ENCODE data around the gene ABLIM3. TPM values are rescaled to one million over a fixed set of nuclear protein-coding genes. Genes with fewer than 3 reads are reported as not detected.

Gene ABLIM3
- total and polyA plus RNA-seq, 2 of the 8 experiments (the other 6 are each of a cell fraction or from before 2014, with no cell fraction given): 0.36 to 0.56 TPM

GRCh38 chr5:149129181-149129580 is 12.1 kb upstream of the ABLIM3 start:
- Histone ChIP-seq H3K27me3 (replicated peaks in 1 of 4; ENCODE audit: control insufficient read depth in 3 of 4, extremely low read depth in 1 of 4, insufficient read depth in 3 of 4, low read length in 3 of 4) (no peaks in the 10 kb centered on the region), H3K56ac (replicated peaks; ENCODE audit: insufficient read length, low read depth, low read length) (no peak overlapping the region), H3K4me2 (ENCODE audit: insufficient read depth in 1 of 2, low read depth in 2 of 2, low read length in 2 of 2) (no peak overlapping the region), H3K14ac (ENCODE audit: insufficient read length) (no peak overlapping the region), H3K4me3 (ENCODE audit: extremely low read depth in 1 of 4, insufficient read depth in 2 of 4, low read depth in 3 of 4, low read length in 4 of 4) (no peak overlapping the region), H2BK12ac (ENCODE audit: low read depth, low read length) (no peak overlapping the region), H3K79me1 (ENCODE audit: low read depth, low read length) (no peaks in the 10 kb centered on the region), H3K18ac (ENCODE audit: extremely low read depth, low read length) (no peak overlapping the region), H3K9me3 (ENCODE audit: insufficient read depth in 2 of 2, low read depth in 1 of 2, low read length in 1 of 2) (no peaks in the 10 kb centered on the region), H2BK5ac (ENCODE audit: low read depth, low read length) (no peak overlapping the region), H3K23me2 (ENCODE audit: low read depth, low read length) (no peaks in the 10 kb centered on the region), H4K8ac (ENCODE audit: extremely low read depth, insufficient read depth, low read length) (no peak overlapping the region), H3K23ac (ENCODE audit: insufficient read length) (no peak overlapping the region), H2AFZ (ENCODE audit: low read length) (no peak overlapping the region), H3K27ac (ENCODE audit: low read depth, low read length) (no peak overlapping the region), H4K5ac (ENCODE audit: insufficient read length, low read depth, low read length) (no peak overlapping the region), H2AK5ac (ENCODE audit: low read depth, low read length) (no peak overlapping the region), H2BK15ac (ENCODE audit: low read length) (no peak overlapping the region), H3K79me2 (ENCODE audit: control insufficient read depth in 1 of 2, insufficient read depth in 2 of 2, low read length in 2 of 2) (no peaks in the 10 kb centered on the region), H3K9ac (replicated peaks in 1 of 4; ENCODE audit: extremely low read depth in 1 of 4, low read depth in 3 of 4, low read length in 3 of 4) (no peak overlapping the region), H3K4ac (replicated peaks; ENCODE audit: insufficient read length, low read depth, low read length) (no peak overlapping the region), H3K36me3 (ENCODE audit: control insufficient read depth in 2 of 4, insufficient read depth in 4 of 4, low read length in 3 of 4) (no peaks in the 10 kb centered on the region), H4K91ac (replicated peaks; ENCODE audit: insufficient read length, low read length) (no peak overlapping the region), H2BK20ac (ENCODE audit: low read length) (no peak overlapping the region), H2BK120ac (replicated peaks; ENCODE audit: low read depth, low read length) (no peak overlapping the region), H4K20me1 (replicated peaks in 1 of 2; ENCODE audit: control insufficient read depth in 1 of 2, insufficient read depth in 2 of 2, low read length in 2 of 2) (no peaks in the 10 kb centered on the region), H3K4me1 (replicated peaks in 1 of 4; ENCODE audit: control insufficient read depth in 3 of 4, insufficient read depth in 4 of 4, low read length in 3 of 4) (peaks cover 0 to 9% (median 0%) of the 10 kb centered on the region in 4 experiments; a peak in 3 of 7 replicates)
- FAIRE-seq (no peak), DNase-seq (ENCODE audit: low read depth in 1 of 2, low spot score in 2 of 2) (no peak)
- ChIA-PET POLR2A (ENCODE audit: partially characterized antibody) (no interaction called here), CTCF (ENCODE audit: partially characterized antibody) (interaction anchor here (0.7 to 6.8 kb wide), 15 partner anchors 8 to 238 kb away, joined by 3 to 62 read pairs (median 6); partner anchors contain the start of gene ABLIM3)
- WGBS, 2 experiments (ENCODE audit: extremely low coverage in 1 of 2, insufficient coverage in 1 of 2, insufficient read length in 1 of 2, insufficient replicate concordance in 2 of 2, low coverage in 1 of 2, low lambda C conversion rate in 2 of 2, missing lambda C conversion rate in 1 of 2): 95% methylated on average over 1 of the region's 1 CpG; no CpG with 5 or more reads in 1 of the 2 experiments
- TF ChIP-seq SP2 (IDR thresholded peaks at IDR 0.05; ENCODE audit: low read length): no peak
- no peak for TF ChIP-seq MAFK (IDR thresholded peaks at IDR 0.05; ENCODE audit: low read depth, low read length)
- TF ChIP-seq KDM5A (IDR thresholded peaks at IDR 0.05; ENCODE audit: low read length): no peak
- TF ChIP-seq BCL11A (IDR thresholded peaks at IDR 0.05; ENCODE audit: low read depth in 2 of 2, low read length in 2 of 2): no peak
- TF ChIP-seq CBX5 (IDR thresholded peaks at IDR 0.05; ENCODE audit: low read depth, low read length): no peak
- TF ChIP-seq GTF2F1 (IDR thresholded peaks at IDR 0.05; ENCODE audit: borderline replicate concordance, low read depth, low read length): no peak
- TF ChIP-seq PHF8 (conservative IDR thresholded peaks at IDR 0.05; ENCODE audit: low read depth, low read length): no peak
- TF ChIP-seq FOSL1 (IDR thresholded peaks at IDR 0.05; ENCODE audit: insufficient read depth, low read depth, low read length): no peak
- no peak for TF ChIP-seq HDAC6 (IDR thresholded peaks at IDR 0.05; ENCODE audit: low read depth, low read length)
- no peak for TF ChIP-seq ATF2 (IDR thresholded peaks at IDR 0.05; ENCODE audit: low read length)
- TF ChIP-seq E2F6 (IDR thresholded peaks at IDR 0.05): no peak
- TF ChIP-seq EZH2 (IDR thresholded peaks at IDR 0.05; ENCODE audit: low read depth, low read length, severe bottlenecking): no peak
